Measurements from ENCODE around the gene ACTL10. TPM values are rescaled to one million over a fixed set of nuclear protein-coding genes. Genes with fewer than 3 reads are reported as not detected.
A peak's percentile ranks its signal among the peaks of the same experiment; 100 is the strongest.

The ACTL10 gene
- total RNA-seq, 1 experiment from 2014 or later: 1.3 TPM

GRCh38 chr20:33693289-33693688, 26.5 kb downstream of the ACTL10 start (continued):
- TF ChIP-seq, protein P1, sequence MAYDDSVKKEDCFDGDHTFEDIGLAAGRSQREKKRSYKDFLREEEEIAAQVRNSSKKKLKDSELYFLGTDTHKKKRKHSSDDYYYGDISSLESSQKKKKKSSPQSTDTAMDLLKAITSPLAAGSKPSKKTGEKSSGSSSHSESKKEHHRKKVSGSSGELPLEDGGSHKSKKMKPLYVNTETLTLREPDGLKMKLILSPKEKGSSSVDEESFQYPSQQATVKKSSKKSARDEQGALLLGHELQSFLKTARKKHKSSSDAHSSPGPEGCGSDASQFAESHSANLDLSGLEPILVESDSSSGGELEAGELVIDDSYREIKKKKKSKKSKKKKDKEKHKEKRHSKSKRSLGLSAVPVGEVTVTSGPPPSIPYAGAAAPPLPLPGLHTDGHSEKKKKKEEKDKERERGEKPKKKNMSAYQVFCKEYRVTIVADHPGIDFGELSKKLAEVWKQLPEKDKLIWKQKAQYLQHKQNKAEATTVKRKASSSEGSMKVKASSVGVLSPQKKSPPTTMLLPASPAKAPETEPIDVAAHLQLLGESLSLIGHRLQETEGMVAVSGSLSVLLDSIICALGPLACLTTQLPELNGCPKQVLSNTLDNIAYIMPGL (CRISPR knock-in tag; IDR thresholded peaks at IDR 0.05): no peak
- TF ChIP-seq ZNF512 (CRISPR knock-in tag; IDR thresholded peaks at IDR 0.05; ENCODE audit: borderline replicate concordance) (no peak), NR1H2 (CRISPR knock-in tag; IDR thresholded peaks at IDR 0.05) (no peak), FOXK1 (CRISPR knock-in tag; IDR thresholded peaks at IDR 0.05) (no peak), IRF1 (CRISPR knock-in tag; IDR thresholded peaks at IDR 0.05) (no peak), ATF3 (CRISPR knock-in tag; conservative IDR thresholded peaks at IDR 0.05) (no peak), SMAD4 (CRISPR knock-in tag; IDR thresholded peaks at IDR 0.05) (no peak)
- TF ChIP-seq, protein P2, sequence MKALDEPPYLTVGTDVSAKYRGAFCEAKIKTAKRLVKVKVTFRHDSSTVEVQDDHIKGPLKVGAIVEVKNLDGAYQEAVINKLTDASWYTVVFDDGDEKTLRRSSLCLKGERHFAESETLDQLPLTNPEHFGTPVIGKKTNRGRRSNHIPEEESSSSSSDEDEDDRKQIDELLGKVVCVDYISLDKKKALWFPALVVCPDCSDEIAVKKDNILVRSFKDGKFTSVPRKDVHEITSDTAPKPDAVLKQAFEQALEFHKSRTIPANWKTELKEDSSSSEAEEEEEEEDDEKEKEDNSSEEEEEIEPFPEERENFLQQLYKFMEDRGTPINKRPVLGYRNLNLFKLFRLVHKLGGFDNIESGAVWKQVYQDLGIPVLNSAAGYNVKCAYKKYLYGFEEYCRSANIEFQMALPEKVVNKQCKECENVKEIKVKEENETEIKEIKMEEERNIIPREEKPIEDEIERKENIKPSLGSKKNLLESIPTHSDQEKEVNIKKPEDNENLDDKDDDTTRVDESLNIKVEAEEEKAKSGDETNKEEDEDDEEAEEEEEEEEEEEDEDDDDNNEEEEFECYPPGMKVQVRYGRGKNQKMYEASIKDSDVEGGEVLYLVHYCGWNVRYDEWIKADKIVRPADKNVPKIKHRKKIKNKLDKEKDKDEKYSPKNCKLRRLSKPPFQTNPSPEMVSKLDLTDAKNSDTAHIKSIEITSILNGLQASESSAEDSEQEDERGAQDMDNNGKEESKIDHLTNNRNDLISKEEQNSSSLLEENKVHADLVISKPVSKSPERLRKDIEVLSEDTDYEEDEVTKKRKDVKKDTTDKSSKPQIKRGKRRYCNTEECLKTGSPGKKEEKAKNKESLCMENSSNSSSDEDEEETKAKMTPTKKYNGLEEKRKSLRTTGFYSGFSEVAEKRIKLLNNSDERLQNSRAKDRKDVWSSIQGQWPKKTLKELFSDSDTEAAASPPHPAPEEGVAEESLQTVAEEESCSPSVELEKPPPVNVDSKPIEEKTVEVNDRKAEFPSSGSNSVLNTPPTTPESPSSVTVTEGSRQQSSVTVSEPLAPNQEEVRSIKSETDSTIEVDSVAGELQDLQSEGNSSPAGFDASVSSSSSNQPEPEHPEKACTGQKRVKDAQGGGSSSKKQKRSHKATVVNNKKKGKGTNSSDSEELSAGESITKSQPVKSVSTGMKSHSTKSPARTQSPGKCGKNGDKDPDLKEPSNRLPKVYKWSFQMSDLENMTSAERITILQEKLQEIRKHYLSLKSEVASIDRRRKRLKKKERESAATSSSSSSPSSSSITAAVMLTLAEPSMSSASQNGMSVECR (CRISPR knock-in tag; IDR thresholded peaks at IDR 0.05; ENCODE audit: borderline replicate concordance): no peak

- Mint-ChIP-seq H3K27ac (peak overlapping the region; percentile 42; the same call in 1 of the 2 replicates), H3K4me1 (peaks cover 17% of the 10 kb centered on the region), H3K4me3 (no peak overlapping the region), H3K9me3 (peaks cover 11% of the 10 kb centered on the region), H3K36me3 (peaks cover 11% of the 10 kb centered on the region), H3K27me3 (ENCODE audit: low read depth) (peaks cover 20% of the 10 kb centered on the region)
- ATAC-seq (peak; percentile 73), DNase-seq (ENCODE audit: low spot score) (peak; percentile 30)
- ChIA-PET POLR2A (interaction anchor here (0.7 to 0.9 kb wide), 2 partner anchors 21 to 31 kb away, joined by 3 to 4 read pairs; no protein-coding TSS in a partner anchor), CTCF (interaction anchor here (0.8 to 1.4 kb wide), 3 partner anchors 26 to 38 kb away, joined by 3 to 6 read pairs (median 3); partner anchors contain the start of gene ZNF341)
- TF ChIP-seq ZSCAN18 (CRISPR knock-in tag; IDR thresholded peaks at IDR 0.05): no peak
- no peak for TF ChIP-seq KAT7 (CRISPR knock-in tag; IDR thresholded peaks at IDR 0.05; ENCODE audit: borderline replicate concordance)
- peak; percentile 72 for TF ChIP-seq ZNF423 (CRISPR knock-in tag; IDR thresholded peaks at IDR 0.05)
Observed at GRCh38 chr20:33693741-33694638, 27.2 kb downstream of the ACTL10 start.

All from WTC11 (cell line).